Uterus (tissue), 2 donors: ENCODE results near the gene TSPAN4.

Source experiments
- CTCF ChIP-seq, 4 experiments: fragments of 200-600 bp in 2 of 4; fragments of 450-650 bp in 2 of 4; sonication (generic) in 2 of 4; IDR thresholded peaks; one replicate each; pipeline ENCODE4 v1.5.1; 2016 to 2019; ENCODE audit warnings: antibody characterized with exemption in 4 of 4, mild to moderate bottlenecking in 2 of 4, moderate library complexity in 1 of 4
- POLR2A ChIP-seq, 2 donors: fragments of 450-650 bp; IDR thresholded peaks; one replicate each; pipeline ENCODE4 v1.6.1; 2016; ENCODE audit warnings: antibody characterized with exemption in 2 of 2, mild to moderate bottlenecking in 1 of 2, moderate library complexity in 1 of 2

- TF ChIP-seq CTCF (IDR thresholded peaks at IDR 0.05) (no peak), POLR2A (IDR thresholded peaks at IDR 0.05) (no peak)
Observed at GRCh38 chr11:829176-829846, 13.3 kb upstream of the TSPAN4 start.
